ENCODE results near the gene SYNM.
"Not testable (repeated sequence)": the region's sequence is repeated elsewhere in the genome, so short reads cannot be mapped to it uniquely, and the experiment has no call there.

SYNM gene

GRCh38 chr15:99057697-99058420 is 47.0 kb upstream of the SYNM start:
- Histone ChIP-seq H3K4me1 (ENCODE audit: low read depth, poor library complexity, severe bottlenecking) (peaks cover 8% of the 10 kb centered on the region), H3K4me2 (no peak overlapping the region), H3K36me3 (ENCODE audit: insufficient read depth) (no peaks in the 10 kb centered on the region), H2AFZ (ENCODE audit: low read depth) (no peak overlapping the region), H3K79me2 (ENCODE audit: insufficient read depth, low read depth) (no peaks in the 10 kb centered on the region), H3K27me3 (ENCODE audit: insufficient read depth, low read depth) (no peaks in the 10 kb centered on the region), H4K20me1 (ENCODE audit: insufficient read depth) (no peaks in the 10 kb centered on the region), H3K4me3 (IDR thresholded peaks at IDR 0.05; ENCODE audit: insufficient read depth, low read depth, low read length) (no peak overlapping the region), H3K27ac (no peak overlapping the region), H3K9ac (no peak overlapping the region)
- TF ChIP-seq CTCF (conservative IDR thresholded peaks at IDR 0.05; ENCODE audit: low read depth, low read length), result no peak

DNA sequence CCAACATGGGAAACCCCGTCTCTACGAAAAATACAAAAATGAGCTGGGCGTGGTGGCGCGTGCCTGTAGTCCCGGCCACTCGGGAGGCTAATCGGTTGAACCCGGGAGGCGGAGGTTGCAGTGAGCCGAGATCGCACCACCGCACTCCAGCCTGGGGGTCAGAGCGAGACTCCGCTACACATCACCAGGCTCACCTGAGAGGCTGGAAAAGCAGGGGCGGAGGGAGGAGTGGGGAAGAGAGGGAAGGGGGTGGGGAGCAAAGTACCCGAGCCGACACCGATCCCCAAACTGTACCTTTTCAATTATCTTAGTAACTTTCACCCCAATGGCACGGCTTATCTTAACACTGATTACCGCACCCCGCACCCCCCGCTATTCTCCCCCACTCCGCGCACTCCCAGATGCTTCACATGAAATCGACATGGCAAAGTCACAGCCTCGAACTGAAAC is 46.4 kb upstream of the SYNM start:
- Histone ChIP-seq H4K20me1 (ENCODE audit: insufficient read depth) (no peaks in the 10 kb centered on the region), H3K4me3 (IDR thresholded peaks at IDR 0.05; ENCODE audit: insufficient read depth, low read depth, low read length) (no peak overlapping the region), H3K4me1 (ENCODE audit: low read depth, poor library complexity, severe bottlenecking) (peaks cover 8% of the 10 kb centered on the region), H3K27me3 (ENCODE audit: insufficient read depth, low read depth) (no peaks in the 10 kb centered on the region), H3K4me2 (no peak overlapping the region), H3K9ac (no peak overlapping the region), H3K27ac (no peak overlapping the region), H3K79me2 (ENCODE audit: insufficient read depth, low read depth) (no peaks in the 10 kb centered on the region), H3K36me3 (ENCODE audit: insufficient read depth) (no peaks in the 10 kb centered on the region), H2AFZ (ENCODE audit: low read depth) (no peak overlapping the region)
- no peak for TF ChIP-seq CTCF (conservative IDR thresholded peaks at IDR 0.05; ENCODE audit: low read depth, low read length)

GRCh38 chr15:99059010-99059981 is 45.6 kb upstream of the SYNM start:
- Histone ChIP-seq H3K27me3 (ENCODE audit: insufficient read depth, low read depth) (no peaks in the 10 kb centered on the region), H3K4me1 (ENCODE audit: low read depth, poor library complexity, severe bottlenecking) (peaks cover 8% of the 10 kb centered on the region), H3K36me3 (ENCODE audit: insufficient read depth) (no peaks in the 10 kb centered on the region), H3K4me3 (IDR thresholded peaks at IDR 0.05; ENCODE audit: insufficient read depth, low read depth, low read length) (no peak overlapping the region), H3K4me2 (peak overlapping the region; percentile 93), H4K20me1 (ENCODE audit: insufficient read depth) (no peaks in the 10 kb centered on the region), H3K27ac (peak overlapping the region; percentile 38), H3K79me2 (ENCODE audit: insufficient read depth, low read depth) (no peaks in the 10 kb centered on the region), H3K9ac (peak overlapping the region; percentile 91), H2AFZ (ENCODE audit: low read depth) (peak overlapping the region; percentile 100)
- TF ChIP-seq CTCF (conservative IDR thresholded peaks at IDR 0.05; ENCODE audit: low read depth, low read length), result peak; percentile 54

DNA sequence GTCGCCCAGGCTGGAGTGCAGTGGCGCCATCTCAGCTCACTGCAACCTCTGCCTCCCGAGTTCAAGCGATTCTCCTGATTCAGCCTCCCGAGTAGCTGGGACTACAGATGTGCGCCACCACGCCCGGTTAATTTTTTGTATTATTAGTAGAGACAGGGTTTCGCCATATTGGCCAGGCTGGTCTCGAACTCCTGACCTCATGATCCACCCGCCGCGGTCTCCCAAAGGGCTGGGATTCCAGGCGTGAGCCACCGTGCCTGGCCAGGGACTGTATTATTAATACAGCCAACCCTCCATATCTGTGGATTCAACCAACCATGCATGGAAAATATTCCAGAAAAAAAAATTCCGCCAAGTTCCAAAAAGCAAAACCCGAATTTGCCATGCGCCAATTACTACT is 44.7 kb upstream of the SYNM start:
- H3K36me3 ChIP-seq (ENCODE audit: insufficient read depth); H3K27me3 ChIP-seq (ENCODE audit: insufficient read depth, low read depth); H3K27ac ChIP-seq; H4K20me1 ChIP-seq (ENCODE audit: insufficient read depth); H2AFZ ChIP-seq (ENCODE audit: low read depth); H3K9ac ChIP-seq; H3K4me2 ChIP-seq; H3K4me1 ChIP-seq (ENCODE audit: low read depth, poor library complexity, severe bottlenecking); H3K79me2 ChIP-seq (ENCODE audit: insufficient read depth, low read depth); H3K4me3 ChIP-seq (IDR thresholded peaks at IDR 0.05; ENCODE audit: insufficient read depth, low read depth, low read length): not testable (repeated sequence)
